GM12878 (cell line): ENCODE measurements around the gene RYR2. TPM values are rescaled to one million over a fixed set of nuclear protein-coding genes. Genes with fewer than 3 reads are reported as not detected.

Experiments used
- ATAC-seq: fragments of 200-7000 bp; cut with Tn5 transposase; 3 replicates; pipeline ENCODE4 v1.9.1; 2020; ENCODE audit warnings: mild to moderate bottlenecking, moderate library complexity
- BruUV-seq: library from RNA; stranded (reverse); fragments of 400-500 nt; replicated peaks from 2 replicates; lab custom pipeline; 2021; lab: Mats Ljungman, UMichigan
- CTCF ChIA-PET: fragments of 300-600 bp; sonication (Branson Sonifier 250); formaldehyde crosslinking; extraction: SDS; loops from one replicate; lab custom pipeline; 2021; ENCODE audit warnings: inconsistent platforms; lab: Yijun Ruan, JAX
- POLR2A ChIA-PET: fragments of 350-600 bp; formaldehyde crosslinking; extraction: SDS; loops from one replicate; lab custom pipeline; 2021; ENCODE audit warnings: inconsistent platforms; lab: Charles Lee
- RAD21 ChIA-PET: fragments of 300-600 bp; sonication (Branson Sonifier 250); formaldehyde crosslinking; loops from one replicate; lab custom pipeline; 2023; ENCODE audit warnings: antibody characterized with exemption; ENCODE audit not compliant: unreplicated experiment; lab: Charles Lee
- SMC1A ChIA-PET: fragments of 300-600 bp; sonication (Branson Sonifier 250); formaldehyde crosslinking; loops from one replicate; lab custom pipeline; 2023; ENCODE audit not compliant: unreplicated experiment, uncharacterized antibody; lab: Charles Lee
- DNase-seq: peaks from one replicate; pipeline ENCODE4 v3.0.0-alpha.2; 2011; ENCODE audit warnings: low read depth, low spot score
- FAIRE-seq: peaks from 3 replicates; lab custom pipeline; 2011; peaks lifted over from hg19 to GRCh38; lab: Jason Lieb, UNC
- H2AFZ ChIP-seq: 2 replicates; pipeline ENCODE4 v1.6.0; 2011; ENCODE audit warnings: low read depth, low read length, control low read depth; ENCODE audit not compliant: control insufficient read depth
- H3K27ac ChIP-seq: 2 replicates; pipeline ENCODE4 v1.5.1; 2011; ENCODE audit warnings: control low read depth; ENCODE audit not compliant: control insufficient read depth, insufficient read depth
- H3K27me3 ChIP-seq, 2 experiments: replicated peaks in 1 of 2; 2 replicates each; pipeline versions ENCODE4 v1.6.0 to v1.6.1; 2011; ENCODE audit warnings: low read length in 1 of 2; ENCODE audit not compliant: control insufficient read depth in 2 of 2, insufficient read depth in 2 of 2
- H3K36me3 ChIP-seq, 2 experiments: 2 replicates each; pipeline ENCODE4 v1.5.1; 2011; ENCODE audit warnings: low read length in 1 of 2; ENCODE audit not compliant: control insufficient read depth in 2 of 2, insufficient read depth in 2 of 2
- H3K4me1 ChIP-seq: 2 replicates; pipeline ENCODE4 v1.6.1; 2011; ENCODE audit warnings: mild to moderate bottlenecking, low read length, moderate library complexity, mixed read lengths; ENCODE audit not compliant: control insufficient read depth, insufficient read depth
- H3K4me2 ChIP-seq: 2 replicates; pipeline ENCODE4 v1.6.0; 2011; ENCODE audit warnings: control low read depth; ENCODE audit not compliant: control insufficient read depth, insufficient read depth
- H3K4me3 ChIP-seq: fragments of 200-600 bp; sonication (generic); 2 replicates; pipeline ENCODE4 v1.5.1; 2016
- H3K79me2 ChIP-seq: 2 replicates; pipeline ENCODE4 v1.6.0; 2011; ENCODE audit warnings: low read length; ENCODE audit not compliant: control insufficient read depth, insufficient read depth
- H3K9ac ChIP-seq: 2 replicates; pipeline ENCODE4 v1.8.0; 2011; ENCODE audit warnings: low read length, control low read depth, mixed read lengths; ENCODE audit not compliant: control insufficient read depth, insufficient read depth
- H3K9me3 ChIP-seq: replicated peaks from 3 replicates; pipeline ENCODE4 v1.5.1; 2011; ENCODE audit warnings: mild to moderate bottlenecking, low read length; ENCODE audit not compliant: control insufficient read depth, insufficient read depth
- H4K20me1 ChIP-seq: 2 replicates; pipeline ENCODE4 v1.6.0; 2011; ENCODE audit not compliant: control insufficient read depth, insufficient read depth
- ATF7 ChIP-seq: fragments of 450-650 bp; IDR thresholded peaks from 2 replicates; pipeline ENCODE4 v1.6.1; 2016; ENCODE audit warnings: low read depth, mild to moderate bottlenecking
- BCLAF1 ChIP-seq: fragments of 450-650 bp; IDR thresholded peaks from 2 replicates; pipeline ENCODE4 v1.6.1; 2017; ENCODE audit warnings: antibody characterized with exemption, mild to moderate bottlenecking, moderate library complexity
- CEBPB ChIP-seq, 2 experiments: fragments of 150-350 bp in 1 of 2; IDR thresholded peaks; 2 replicates each; pipeline ENCODE4 v1.6.1; 2012 to 2014; ENCODE audit warnings: low read depth in 2 of 2, low read length in 2 of 2, borderline replicate concordance in 1 of 2, inconsistent platforms in 1 of 2
- DPF2 ChIP-seq: fragments of 450-650 bp; IDR thresholded peaks from 2 replicates; pipeline ENCODE4 v1.6.1; 2017; ENCODE audit warnings: mild to moderate bottlenecking
- EED ChIP-seq: sonication (generic); IDR thresholded peaks from 2 replicates; pipeline ENCODE4 v1.6.1; 2016; ENCODE audit warnings: antibody characterized with exemption, low read depth
- ESRRA ChIP-seq: IDR thresholded peaks from 2 replicates; pipeline ENCODE4 v1.6.1; 2012; ENCODE audit warnings: mild to moderate bottlenecking, low read length, improper control_type of control experiment
- GATAD2B ChIP-seq: fragments of 450-650 bp; conservative IDR thresholded peaks from 2 replicates; pipeline ENCODE4 v1.6.1; 2017; ENCODE audit warnings: low read depth, mild to moderate bottlenecking, moderate library complexity
- IKZF1 ChIP-seq: fragments of 450-650 bp; conservative IDR thresholded peaks from 2 replicates; pipeline ENCODE4 v1.6.1; 2017; ENCODE audit warnings: antibody characterized with exemption, mild to moderate bottlenecking
- IRF3 ChIP-seq: fragments of 450-650 bp; IDR thresholded peaks from 2 replicates; pipeline ENCODE4 v1.6.1; 2014; ENCODE audit warnings: mild to moderate bottlenecking
- KDM1A ChIP-seq: fragments of 200-600 bp; sonication (generic); IDR thresholded peaks from 2 replicates; pipeline ENCODE4 v1.6.1; 2016; ENCODE audit warnings: borderline replicate concordance
- MYB ChIP-seq: fragments of 150-350 bp; IDR thresholded peaks from 2 replicates; pipeline ENCODE4 v1.6.1; 2014; ENCODE audit warnings: mild to moderate bottlenecking, low read depth, low read length, borderline replicate concordance
- NFYB ChIP-seq: IDR thresholded peaks from 2 replicates; pipeline ENCODE4 v1.6.1; 2011; ENCODE audit warnings: low read depth, mild to moderate bottlenecking, low read length, improper control_type of control experiment, moderate library complexity; ENCODE audit not compliant: insufficient read depth
- NRF1 ChIP-seq: conservative IDR thresholded peaks from 2 replicates; pipeline ENCODE4 v1.6.1; 2011; ENCODE audit warnings: mild to moderate bottlenecking, low read depth, low read length, improper control_type of control experiment
- POLR2AphosphoS2 ChIP-seq: IDR thresholded peaks from 2 replicates; pipeline ENCODE4 v1.6.1; 2011; ENCODE audit warnings: low read depth, mild to moderate bottlenecking, low read length, improper control_type of control experiment, moderate library complexity
- POLR2AphosphoS5 ChIP-seq: IDR thresholded peaks from 2 replicates; pipeline ENCODE4 v1.6.1; 2011; ENCODE audit warnings: mild to moderate bottlenecking, low read length, inconsistent platforms
- REST ChIP-seq: IDR thresholded peaks from 2 replicates; pipeline ENCODE4 v1.6.1; 2012; ENCODE audit warnings: mild to moderate bottlenecking, low read depth, low read length
- TCF12 ChIP-seq: IDR thresholded peaks from 2 replicates; pipeline ENCODE4 v1.6.1; 2011; ENCODE audit warnings: low read depth, mild to moderate bottlenecking, low read length
- ZNF24 ChIP-seq: fragments of 450-650 bp; IDR thresholded peaks from 2 replicates; pipeline ENCODE4 v1.6.1; 2017; ENCODE audit warnings: antibody characterized with exemption, mild to moderate bottlenecking
- ZZZ3 ChIP-seq: IDR thresholded peaks from 2 replicates; pipeline ENCODE4 v1.6.1; 2011; ENCODE audit warnings: low read depth; ENCODE audit not compliant: control insufficient read depth, insufficient read length
- WGBS: methylation state at CpG from one replicate; pipeline ENCODE4 v1.1.6; 2016; ENCODE audit warnings: low lambda C conversion rate; ENCODE audit not compliant: insufficient replicate concordance, insufficient coverage; ENCODE audit errors: missing lambda C conversion rate; 5-methylcytosine and 5-hydroxymethylcytosine counted together
- in situ Hi-C: fragments of 300-500 bp; cut with MboI; formaldehyde crosslinking; loops from 9 replicates; pipeline ENCODE4 v1.14.3; 2018; ENCODE audit warnings: mixed read lengths
- intact Hi-C: fragments of 100-400 bp; cut with micrococcal nuclease; formaldehyde crosslinking; loops from one replicate; pipeline ENCODE4 v1.14.2; 2022; ENCODE audit not compliant: unreplicated experiment
- polyA plus RNA-seq, 11 experiments: library from polyadenylated mRNA; depleted of rRNA in 4 of 11; unstranded in 6 of 11; stranded (reverse) in 5 of 11; fragments of >200 nt; fragmentation: Nextera tagmentation in 4 of 11; fragmentation: Illumina TruSeq in 1 of 11; extraction: Ambion mirVana in 4 of 11; extraction: Trizol in 1 of 11; gene quantifications; 1 replicate in 1 of 11; 2 replicates in 10 of 11; pipeline versions ENCODE4 v1.2.1 to v1.2.3, GENCODE V29; 2011 to 2016; ENCODE audit warnings: inconsistent platforms in 2 of 11, missing spikeins in 2 of 11, low read depth in 1 of 11
- total RNA-seq, 4 experiments: library from RNA; depleted of rRNA in 3 of 4; stranded (reverse); fragments of >200 nt in 3 of 4; fragmentation: Illumina TruSeq in 1 of 4; extraction: Trizol in 1 of 4; gene quantifications; 2 replicates each; pipeline versions ENCODE4 v1.2.1 to v1.2.3, GENCODE V29; 2013 to 2021

Gene RYR2
- total and polyA plus RNA-seq, 10 of the 15 experiments (the other 5 are each of a cell fraction or from before 2014, with no cell fraction given) = 0.01 to 0.04 TPM; not detected in 8

GRCh38 chr1:237431448-237431847 lies 389.5 kb downstream of the RYR2 start (continued):
- TF ChIP-seq IKZF1 (no peak), POLR2AphosphoS2 (no peak), TCF12 (no peak), GATAD2B (no peak), REST (no peak), ZZZ3 (no peak), EED (no peak), NFYB (no peak), ATF7 (no peak)

- Histone ChIP-seq H3K36me3 (no peaks in the 10 kb centered on the region), H3K9ac (no peak overlapping the region), H3K79me2 (no peaks in the 10 kb centered on the region), H2AFZ (no peak overlapping the region), H3K27ac (no peak overlapping the region), H3K27me3 (no peaks in the 10 kb centered on the region), H3K4me1 (no peaks in the 10 kb centered on the region; the same call in 1 of the 2 replicates), H4K20me1 (no peaks in the 10 kb centered on the region), H3K9me3 (no peaks in the 10 kb centered on the region), H3K4me2 (no peak overlapping the region), H3K4me3 (no peak overlapping the region)
- ATAC-seq = no peak
- in situ Hi-C loops = no loop called here
- no peak for DNase-seq
- ChIA-PET SMC1A (interaction anchor here (1.2 kb wide), 1 partner anchor 9 kb away, joined by 3 read pairs; no protein-coding TSS in a partner anchor), CTCF (interaction anchor here (0.6 kb wide), 1 partner anchor 268 kb away, joined by 3 read pairs; no protein-coding TSS in a partner anchor), RAD21 (no interaction called here), POLR2A (no interaction called here)
- intact Hi-C loops = no loop called here
- BruUV-seq = no TSS peak
- WGBS = 0% methylated on average over 2 of the region's 2 CpGs
- FAIRE-seq = no peak
- TF ChIP-seq MYB (no peak), IRF3 (no peak), ESRRA (no peak), BCLAF1 (no peak), DPF2 (no peak), CEBPB (IDR thresholded peaks at IDR 0.05; ENCODE audit: borderline replicate concordance in 1 of 2, low read depth in 2 of 2, low read length in 2 of 2) (no peak), ZNF24 (no peak), KDM1A (no peak), POLR2AphosphoS5 (no peak), NRF1 (no peak)
Observed at GRCh38 chr1:237440346-237440745, 398.4 kb downstream of the RYR2 start.
